NK-92 (cell line): ENCODE results near the gene PLD6.

Source experiments
- DNase-seq: peaks from one replicate; lab custom pipeline; 2025; ENCODE audit not compliant: unreplicated experiment; lab: John Stamatoyannopoulos, UW

Gene PLD6

GRCh38 chr17:17157041-17157440, 49.1 kb downstream of the PLD6 start:
- DNase-seq, result no peak

DNA sequence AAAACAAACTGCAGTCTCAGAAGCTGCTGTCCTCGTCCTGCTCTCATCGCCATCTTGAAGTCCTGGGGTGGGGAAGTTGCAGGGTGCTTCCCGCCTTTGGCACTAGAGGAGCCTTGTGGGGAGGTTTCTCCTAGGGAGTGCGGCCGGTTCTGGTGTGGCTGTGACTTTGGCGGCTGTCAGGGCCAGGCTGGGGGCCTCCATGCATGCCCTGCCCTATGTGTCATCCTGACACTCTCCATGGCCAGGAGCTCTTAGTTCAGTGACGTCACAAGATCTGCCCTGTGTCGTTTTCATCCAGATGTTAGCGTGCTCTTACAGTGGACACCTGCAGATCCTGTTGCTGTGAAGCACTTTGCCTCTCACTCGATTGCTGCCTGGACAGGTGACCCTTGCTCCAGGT, 49.6 kb downstream of the PLD6 start:
- DNase-seq, result no peak

GRCh38 chr17:17156107-17156506, 50.0 kb downstream of the PLD6 start:
- DNase-seq, result no peak

DNA sequence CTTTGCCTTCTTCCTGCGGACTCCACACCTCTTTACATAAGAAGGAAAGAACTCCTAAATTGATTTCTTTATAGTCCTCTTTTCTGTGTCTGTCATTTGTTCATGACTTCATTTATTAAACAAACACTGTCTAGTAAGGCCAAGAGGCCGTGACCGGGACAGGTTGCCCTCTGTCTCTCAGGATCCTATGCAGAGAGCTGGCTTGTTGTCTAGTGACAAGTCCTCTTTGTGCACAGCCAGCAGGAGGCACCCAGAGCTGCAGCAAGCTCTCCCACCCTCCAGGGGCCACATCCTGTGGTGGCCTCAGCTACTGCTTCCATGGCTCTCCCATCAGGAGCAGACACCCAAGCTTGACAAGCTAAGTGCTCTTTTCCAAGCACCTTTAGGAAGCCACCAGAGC, 50.6 kb downstream of the PLD6 start:
- no peak for DNase-seq

GRCh38 chr17:17154981-17155380, 51.2 kb downstream of the PLD6 start:
- no peak for DNase-seq

DNA sequence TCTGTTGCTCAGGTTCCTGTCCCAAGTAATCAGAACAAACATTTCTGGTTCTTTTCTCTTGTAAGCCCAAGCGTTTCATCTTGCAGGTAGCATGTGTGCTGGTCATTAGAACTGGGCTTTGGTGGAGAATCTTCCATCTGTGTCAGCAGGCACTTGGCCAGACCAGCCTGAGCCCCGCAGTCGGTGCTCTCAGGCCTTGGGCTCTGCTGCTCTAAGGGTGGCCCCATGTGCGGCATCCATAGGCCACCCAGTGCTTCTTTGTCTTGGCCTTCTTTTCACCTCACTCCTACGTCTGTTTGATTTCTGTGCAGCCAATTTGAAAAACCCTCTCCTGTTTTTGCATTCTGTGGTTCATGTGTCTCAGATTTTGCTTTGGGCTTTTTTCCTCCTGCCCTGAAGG, 51.6 kb downstream of the PLD6 start:
- no peak for DNase-seq

GRCh38 chr17:17153709-17154108, 52.4 kb downstream of the PLD6 start:
- no peak for DNase-seq

GRCh38 chr17:17153071-17153470, 53.1 kb downstream of the PLD6 start:
- DNase-seq, result no peak

- DNase-seq, result no peak
These were observed 53.7 kb downstream of the PLD6 start for GRCh38 chr17:17152385-17152784.

DNA sequence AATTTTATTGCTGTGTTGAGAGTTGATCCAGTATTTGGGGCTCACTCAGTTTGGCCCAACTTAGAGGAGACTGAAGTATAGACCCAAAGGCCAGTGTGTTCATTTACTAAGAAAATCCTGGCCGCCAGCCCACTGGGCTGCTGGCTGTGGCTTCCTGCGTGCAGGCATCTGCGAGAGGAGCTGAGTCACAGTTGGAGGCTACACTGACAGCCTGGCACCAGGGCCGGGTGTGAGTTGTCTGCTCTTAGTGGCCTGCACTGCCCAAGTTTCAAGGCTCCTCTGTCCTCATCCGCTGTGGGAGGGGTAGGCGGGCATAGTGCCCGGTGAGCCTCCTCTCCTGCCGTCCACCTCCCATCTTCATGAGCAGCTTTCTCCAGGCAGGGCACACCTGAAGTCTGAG, 54.2 kb downstream of the PLD6 start:
- no peak for DNase-seq

GRCh38 chr17:17151541-17151940, 54.6 kb downstream of the PLD6 start:
- no peak for DNase-seq

DNA sequence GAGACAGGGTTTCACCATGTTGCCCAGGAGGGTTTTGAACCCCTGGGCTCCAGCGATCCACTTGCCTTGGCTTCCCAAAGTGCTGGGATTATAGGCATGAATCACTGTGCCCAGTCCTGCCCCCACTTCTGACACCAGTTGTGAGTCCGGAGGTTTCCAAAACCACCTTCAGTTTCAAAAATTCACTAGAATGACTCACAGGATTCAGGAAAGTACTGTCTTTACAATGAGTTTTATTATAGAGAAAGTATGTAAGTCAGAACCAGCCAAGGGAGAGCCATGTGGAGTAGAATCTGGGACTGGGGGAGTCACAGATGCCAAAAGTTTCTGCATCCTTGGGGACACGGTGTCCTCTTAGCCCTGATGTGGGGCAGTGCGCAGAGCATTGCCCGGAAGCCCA, 55.1 kb downstream of the PLD6 start:
- DNase-seq, result no peak
